Measurements from ENCODE around the gene ANGPT4. TPM values are rescaled to one million over a fixed set of nuclear protein-coding genes. Genes with fewer than 3 reads are reported as not detected.

The ANGPT4 gene
- total and polyA plus RNA-seq, 9 of the 15 experiments (the other 6 are each of a cell fraction or from before 2014, with no cell fraction given), result not detected

GRCh38 chr20:831956-832355 lies 84.2 kb downstream of the ANGPT4 start:
- Histone ChIP-seq H3K4me3 (no peak overlapping the region), H3K79me2 (ENCODE audit: control insufficient read depth, insufficient read depth, low read length) (peaks cover 33% of the 10 kb centered on the region), H3K27me3 (ENCODE audit: control insufficient read depth in 2 of 2, insufficient read depth in 2 of 2, low read length in 2 of 2) (no peaks in the 10 kb centered on the region), H3K9me1 (ENCODE audit: control insufficient read depth, insufficient read depth, low read length) (no peaks in the 10 kb centered on the region), H3K9ac (ENCODE audit: insufficient read depth in 1 of 2, low read depth in 2 of 2, low read length in 2 of 2) (no peak overlapping the region; a peak in 1 of 4 replicates), H3K9me3 (replicated peaks; ENCODE audit: control insufficient read depth, insufficient read depth, low read depth, low read length) (no peaks in the 10 kb centered on the region), H3K4me1 (replicated peaks in 1 of 2; ENCODE audit: control insufficient read depth in 2 of 2, insufficient read depth in 2 of 2, low read length in 2 of 2) (peaks cover 34 to 37% of the 10 kb centered on the region in 2 experiments), H3K4me2 (ENCODE audit: insufficient read depth, low read length) (no peak overlapping the region), H3K27ac (ENCODE audit: extremely low read depth, low read depth, low read length) (no peak overlapping the region), H3K36me3 (ENCODE audit: control insufficient read depth, insufficient read depth, low read length) (no peaks in the 10 kb centered on the region), H2AFZ (ENCODE audit: low read depth, low read length) (no peak overlapping the region), H4K20me1 (replicated peaks; ENCODE audit: control insufficient read depth, insufficient read depth, low read length) (no peaks in the 10 kb centered on the region)
- CTCF ChIA-PET (ENCODE audit: low intra/inter-chr PET ratio), result no interaction called here
- in situ Hi-C loops (cut with MboI) (no loop called here), intact Hi-C loops (cut with micrococcal nuclease) (no loop called here)
- no TSS peak for BruUV-seq (replicated peaks)
- POLR2A ChIA-PET, result no interaction called here
- TF ChIP-seq ZNF121 (CRISPR knock-in tag; conservative IDR thresholded peaks at IDR 0.05) (peak; percentile 41; the same call in 1 of the 2 replicates), CREB3L1 (IDR thresholded peaks at IDR 0.05; ENCODE audit: borderline replicate concordance, low read depth) (no peak), ATF3 (IDR thresholded peaks at IDR 0.05) (no peak), ATF3 (CRISPR knock-in tag; conservative IDR thresholded peaks at IDR 0.05) (no peak)
- DNase-seq (ENCODE audit: extremely low read depth in 1 of 4, low spot score in 3 of 4) (no peak), FAIRE-seq (no peak), ATAC-seq (no peak)
- WGBS (ENCODE audit: insufficient coverage, low coverage, missing lambda C conversion rate), result 97% methylated on average over 3 of the region's 3 CpGs

Data from K562 (cell line).